Neural progenitor cell (in vitro differentiated cells): ENCODE results near the gene VDAC2.

Experiments used
- EZH2phosphoT487 ChIP-seq: fragments of 200-600 bp; sonication (generic); IDR thresholded peaks from 2 replicates; pipeline ENCODE4 v1.6.1; 2017; ENCODE audit warnings: antibody characterized with exemption
- TF ChIP-seq, protein P1 (sequence below): fragments of 200-600 bp; sonication (generic); IDR thresholded peaks from 2 replicates; pipeline ENCODE4 v1.5.1; 2017; ENCODE audit warnings: antibody characterized with exemption, mild to moderate bottlenecking

DNA sequence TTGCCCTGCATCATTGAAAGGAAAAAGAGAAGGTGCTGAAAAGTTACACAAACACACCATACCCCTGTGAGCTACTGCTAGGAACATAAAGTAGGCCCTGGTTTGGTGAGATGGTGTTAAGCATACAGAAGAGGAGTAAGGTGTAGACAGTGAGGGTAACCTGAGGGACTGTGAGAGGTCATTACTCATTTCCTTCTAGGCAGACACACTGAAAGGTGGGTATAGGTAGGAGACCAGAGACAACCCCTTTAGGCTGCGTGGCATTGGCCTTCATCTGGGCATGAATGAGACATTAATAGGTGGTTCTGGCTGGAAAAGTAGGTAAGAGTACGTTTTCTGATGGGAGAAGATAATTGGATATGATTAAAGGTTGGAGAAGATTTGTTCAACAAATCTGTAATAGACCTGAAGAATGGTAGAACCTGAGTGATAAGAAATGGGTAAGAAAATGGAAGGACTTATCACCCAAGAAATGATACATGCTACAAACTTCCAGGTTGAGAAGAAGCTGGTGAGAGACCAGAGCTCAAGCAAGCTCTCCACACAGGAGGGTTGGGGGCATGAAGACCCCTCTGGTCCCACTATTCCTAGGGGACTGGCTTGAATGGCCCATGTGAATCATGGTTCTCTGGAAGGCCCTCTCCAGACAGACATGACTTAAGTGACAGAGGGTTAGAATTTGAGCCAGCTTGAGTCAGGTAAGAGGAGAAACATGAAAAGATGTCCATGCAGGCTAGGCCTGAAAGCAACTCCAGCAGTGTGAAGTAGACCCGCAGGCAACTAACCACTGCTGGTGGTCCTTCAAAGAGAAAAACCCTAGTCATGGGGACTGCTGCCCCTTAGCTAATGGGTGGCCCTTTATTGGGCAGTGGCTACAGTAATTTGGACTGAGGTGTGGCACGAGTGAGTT, 21.3 kb downstream of the VDAC2 start:
- TF ChIP-seq, protein P1, sequence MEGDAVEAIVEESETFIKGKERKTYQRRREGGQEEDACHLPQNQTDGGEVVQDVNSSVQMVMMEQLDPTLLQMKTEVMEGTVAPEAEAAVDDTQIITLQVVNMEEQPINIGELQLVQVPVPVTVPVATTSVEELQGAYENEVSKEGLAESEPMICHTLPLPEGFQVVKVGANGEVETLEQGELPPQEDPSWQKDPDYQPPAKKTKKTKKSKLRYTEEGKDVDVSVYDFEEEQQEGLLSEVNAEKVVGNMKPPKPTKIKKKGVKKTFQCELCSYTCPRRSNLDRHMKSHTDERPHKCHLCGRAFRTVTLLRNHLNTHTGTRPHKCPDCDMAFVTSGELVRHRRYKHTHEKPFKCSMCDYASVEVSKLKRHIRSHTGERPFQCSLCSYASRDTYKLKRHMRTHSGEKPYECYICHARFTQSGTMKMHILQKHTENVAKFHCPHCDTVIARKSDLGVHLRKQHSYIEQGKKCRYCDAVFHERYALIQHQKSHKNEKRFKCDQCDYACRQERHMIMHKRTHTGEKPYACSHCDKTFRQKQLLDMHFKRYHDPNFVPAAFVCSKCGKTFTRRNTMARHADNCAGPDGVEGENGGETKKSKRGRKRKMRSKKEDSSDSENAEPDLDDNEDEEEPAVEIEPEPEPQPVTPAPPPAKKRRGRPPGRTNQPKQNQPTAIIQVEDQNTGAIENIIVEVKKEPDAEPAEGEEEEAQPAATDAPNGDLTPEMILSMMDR = no peak
- TF ChIP-seq EZH2phosphoT487 = no peak
